Spinal cord (tissue), 10 donors: ENCODE results near the gene WDR59. TPM values are rescaled to one million over a fixed set of nuclear protein-coding genes. Genes with fewer than 3 reads are reported as not detected.
A peak's percentile ranks its signal among the peaks of the same experiment; 100 is the strongest.

Source experiments
- DNase-seq, 6 donors: peaks; one replicate each; pipeline versions ENCODE4 v3.0.0 to v3.0.0-alpha.2; 2013 to 2015; ENCODE audit warnings: low spot score in 6 of 6, low read depth in 4 of 6
- H3K27ac ChIP-seq: one replicate; pipeline ENCODE4 v1.5.1; 2013; ENCODE audit warnings: low read depth, low read length, control low read depth
- H3K27me3 ChIP-seq: one replicate; pipeline ENCODE4 v1.6.1; 2013; ENCODE audit warnings: low read length; ENCODE audit not compliant: control insufficient read depth, insufficient read depth
- H3K36me3 ChIP-seq: one replicate; pipeline ENCODE4 v1.6.1; 2013; ENCODE audit warnings: low read length; ENCODE audit not compliant: control insufficient read depth, insufficient read depth
- H3K4me1 ChIP-seq: one replicate; pipeline ENCODE4 v1.6.1; 2013; ENCODE audit warnings: low read length; ENCODE audit not compliant: control insufficient read depth, insufficient read depth
- H3K4me3 ChIP-seq: one replicate; pipeline ENCODE4 v1.5.1; 2013; ENCODE audit warnings: low read depth, low read length, control low read depth
- H3K9me3 ChIP-seq: one replicate; pipeline ENCODE4 v1.6.1; 2013; ENCODE audit warnings: low read length; ENCODE audit not compliant: control insufficient read depth, insufficient read depth
- WGBS: methylation state at CpG from one replicate; pipeline ENCODE4 v1.1.5; 2013; ENCODE audit warnings: missing lambda C conversion rate; ENCODE audit not compliant: insufficient coverage; 5-methylcytosine and 5-hydroxymethylcytosine counted together
- polyA plus RNA-seq, 2 donors: library from polyadenylated mRNA; unstranded; fragments of 120-200 nt; gene quantifications; one replicate each; pipeline ENCODE4 v1.2.1, GENCODE V29; 2013; ENCODE audit not compliant: insufficient read length in 2 of 2
- total RNA-seq, 2 donors: library from RNA; depleted of rRNA in 1 of 2; stranded (reverse); fragments of 120-200 nt in 1 of 2; fragments of >200 nt in 1 of 2; gene quantifications; one replicate each; pipeline versions ENCODE4 v1.2.3 to v1.2.4, GENCODE V29; 2013 to 2014
- donor health status: healthy.

WDR59 gene
- total and polyA plus RNA-seq, 4 donors: 30.2 to 103 (median 56.5) TPM

DNA sequence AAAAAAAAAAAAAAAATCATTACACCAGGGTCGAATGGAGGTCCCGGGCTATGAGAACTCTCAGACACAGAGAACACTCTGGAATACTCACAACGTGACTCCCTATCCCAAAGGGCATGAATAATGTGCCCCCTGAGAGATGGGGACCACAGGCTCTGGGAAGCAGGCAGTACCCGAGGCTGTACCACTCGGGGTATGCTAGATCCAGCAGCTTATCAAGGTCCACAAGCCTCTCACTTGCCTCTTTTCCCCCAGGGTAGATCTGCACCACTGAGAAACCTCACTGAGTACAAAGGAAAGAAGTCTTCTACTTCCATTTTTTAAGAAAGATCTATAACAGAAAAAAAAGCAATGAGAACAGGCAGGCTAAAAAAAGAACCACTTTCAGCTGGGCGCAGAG lies 40.5 kb downstream of the WDR59 start:
- DNase-seq: no peak
- H3K36me3 ChIP-seq: peaks cover 57% of the 10 kb centered on the region
- no peaks in the 10 kb centered on the region for H3K9me3 ChIP-seq
- 91% methylated on average over 4 of the region's 6 CpGs for WGBS
- no peak overlapping the region for H3K27ac ChIP-seq
- no peak overlapping the region for H3K4me3 ChIP-seq
- H3K4me1 ChIP-seq: no peaks in the 10 kb centered on the region
- H3K27me3 ChIP-seq: no peaks in the 10 kb centered on the region

DNA sequence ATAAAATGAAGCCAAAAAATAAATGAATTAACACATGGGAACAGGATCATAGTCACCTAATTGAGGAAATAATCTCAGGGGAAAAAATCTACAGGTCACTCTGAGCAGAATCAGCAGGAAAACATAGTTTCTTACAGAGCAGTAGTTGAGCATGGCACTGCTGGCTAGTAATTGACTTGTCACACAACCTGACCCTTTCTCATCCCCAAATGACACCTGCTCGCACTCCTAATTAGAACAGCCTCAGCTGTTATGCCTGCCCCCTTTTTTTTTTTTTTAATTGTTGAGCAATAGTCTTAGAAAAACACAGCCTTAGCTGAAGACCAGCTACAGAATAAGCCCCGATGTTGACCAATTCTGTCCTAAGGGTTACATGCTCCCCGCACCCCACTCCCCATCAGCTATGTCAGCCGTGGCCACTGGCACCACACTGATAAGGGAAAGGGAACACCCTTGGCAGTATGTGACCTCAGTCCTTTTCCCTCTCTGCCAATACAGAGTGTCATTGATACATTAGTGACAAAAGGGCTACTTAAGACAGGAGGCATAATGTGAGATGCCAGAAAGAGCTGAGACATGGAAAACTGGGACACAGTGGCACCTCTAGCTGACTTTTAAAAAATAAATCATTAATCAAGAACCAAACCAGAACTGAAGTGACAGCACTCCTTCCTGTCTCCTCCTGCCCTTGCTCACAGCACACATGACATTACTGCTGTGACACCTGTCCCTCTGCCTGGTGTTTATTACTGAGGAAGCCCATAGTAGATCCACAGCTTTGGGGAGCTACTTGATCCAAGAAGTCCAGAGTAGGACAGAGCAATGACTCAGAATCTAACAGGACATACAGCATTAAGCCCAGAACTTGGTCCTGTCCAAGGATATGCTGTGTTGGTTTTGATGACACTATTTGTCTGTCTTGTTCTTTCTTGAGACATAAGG lies 41.7 kb downstream of the WDR59 start:
- H3K4me1 ChIP-seq: no peaks in the 10 kb centered on the region
- H3K27me3 ChIP-seq: no peaks in the 10 kb centered on the region
- no peak overlapping the region for H3K27ac ChIP-seq
- H3K9me3 ChIP-seq: no peaks in the 10 kb centered on the region
- H3K4me3 ChIP-seq: no peak overlapping the region
- 55% methylated on average over 2 of the region's 4 CpGs for WGBS
- peaks cover 53% of the 10 kb centered on the region for H3K36me3 ChIP-seq
- DNase-seq: no peak

DNA sequence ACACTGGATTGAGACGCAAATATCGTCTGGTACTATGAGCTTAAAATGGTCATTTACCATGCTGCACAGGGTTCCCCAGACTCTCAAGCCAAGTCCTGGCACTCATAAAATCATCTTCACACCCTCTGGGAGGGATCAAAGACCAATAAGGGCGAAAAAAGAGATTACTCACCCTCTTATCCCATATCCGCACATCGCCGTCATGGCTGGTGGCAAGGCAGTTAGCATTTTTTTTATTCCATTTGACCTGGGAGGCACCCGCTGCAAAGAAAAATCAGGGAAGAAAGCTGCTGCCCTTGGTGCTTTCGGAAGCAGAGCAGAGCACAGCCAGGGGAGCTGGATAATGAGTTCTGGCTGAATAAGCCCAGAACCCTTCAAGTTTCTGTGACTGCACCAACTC lies 42.4 kb downstream of the WDR59 start:
- 82% methylated on average over 3 of the region's 8 CpGs for whole genome bisulfite sequencing
- Histone ChIP-seq H3K9me3 (no peaks in the 10 kb centered on the region), H3K4me1 (no peaks in the 10 kb centered on the region), H3K4me3 (no peak overlapping the region), H3K36me3 (peaks cover 51% of the 10 kb centered on the region), H3K27me3 (no peaks in the 10 kb centered on the region), H3K27ac (no peak overlapping the region)
- DNase-seq: peak in 2 of 6 donors; percentile 13 to 23

DNA sequence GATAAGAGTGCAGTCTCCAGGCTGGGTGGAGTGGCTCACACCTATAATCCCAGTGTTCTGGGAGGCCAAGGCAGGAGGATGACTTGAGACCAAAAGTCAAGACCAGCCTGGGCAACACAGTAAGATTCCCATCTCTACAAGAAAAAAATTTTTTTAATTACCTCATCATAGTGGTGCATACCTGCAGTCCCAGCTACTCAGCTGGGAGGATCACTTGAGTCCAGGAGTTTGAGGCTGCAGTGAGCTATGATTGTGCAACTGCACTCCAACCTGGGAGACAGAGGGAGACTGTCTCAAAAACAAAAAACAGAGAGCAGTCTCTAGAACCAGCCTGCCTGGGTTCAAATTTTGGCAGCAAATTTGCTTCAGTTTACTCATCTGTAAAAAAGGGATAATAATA lies 45.2 kb downstream of the WDR59 start:
- Histone ChIP-seq H3K4me3 (no peak overlapping the region), H3K4me1 (no peaks in the 10 kb centered on the region), H3K36me3 (peaks cover 40% of the 10 kb centered on the region), H3K9me3 (no peaks in the 10 kb centered on the region), H3K27ac (no peak overlapping the region), H3K27me3 (no peaks in the 10 kb centered on the region)
- no peak for DNase-seq

DNA sequence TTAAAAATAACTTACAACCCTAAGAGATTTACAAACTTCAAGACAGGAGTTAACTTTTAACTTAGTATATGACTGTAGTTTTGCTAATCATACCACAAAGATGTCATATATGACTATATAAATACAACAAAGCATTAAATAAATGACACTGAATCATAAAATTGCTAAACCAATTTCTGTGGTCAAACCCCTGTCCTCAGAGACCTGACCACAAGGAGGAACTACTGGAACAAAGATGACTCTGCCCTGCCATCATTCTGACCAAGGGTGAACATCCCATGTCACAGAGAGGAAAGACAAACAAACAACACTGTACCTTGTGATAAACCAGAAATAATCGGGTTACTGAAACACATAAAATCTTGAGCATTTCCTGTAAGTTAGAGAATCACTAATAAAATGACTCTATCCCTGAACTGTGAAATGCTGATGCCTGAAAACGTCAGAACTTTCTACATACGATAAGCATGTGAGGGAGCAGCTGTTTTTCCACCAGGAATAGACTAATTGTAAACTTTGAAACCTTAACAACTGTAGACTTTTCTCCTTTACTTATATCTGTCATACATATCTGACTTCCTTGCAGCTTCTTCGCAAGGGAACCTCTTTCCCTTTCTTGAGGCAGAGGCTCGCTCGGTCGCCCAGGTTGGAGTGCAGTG lies 47.9 kb downstream of the WDR59 start:
- H3K4me3 ChIP-seq: no peak overlapping the region
- H3K36me3 ChIP-seq: peaks cover 37% of the 10 kb centered on the region
- H3K9me3 ChIP-seq: no peaks in the 10 kb centered on the region
- DNase-seq: no peak
- H3K27me3 ChIP-seq: no peaks in the 10 kb centered on the region
- no peaks in the 10 kb centered on the region for H3K4me1 ChIP-seq
- H3K27ac ChIP-seq: no peak overlapping the region
- WGBS: 93% methylated on average over 6 of the region's 7 CpGs

DNA sequence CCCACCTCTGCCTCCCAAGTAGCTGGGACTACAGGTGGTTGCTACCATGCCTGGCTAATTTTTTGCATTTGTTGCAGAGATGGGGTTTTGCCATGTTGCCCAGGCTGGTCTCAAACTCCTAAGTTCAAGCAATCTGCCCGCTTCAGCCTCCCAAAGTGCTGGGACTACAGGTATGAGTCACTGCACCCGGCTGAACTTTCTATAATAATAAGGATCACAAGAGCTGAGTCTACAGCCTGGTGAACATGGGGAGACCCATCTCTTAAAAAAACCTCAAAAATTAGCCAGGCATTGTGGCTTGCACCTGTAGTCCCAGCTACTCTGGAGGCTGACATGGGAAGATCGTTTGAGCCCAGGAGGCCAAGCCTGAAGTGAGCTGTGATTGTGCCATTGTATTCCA lies 53.5 kb downstream of the WDR59 start:
- peaks cover 28% of the 10 kb centered on the region for H3K36me3 ChIP-seq
- H3K4me3 ChIP-seq: no peak overlapping the region
- H3K4me1 ChIP-seq: no peaks in the 10 kb centered on the region
- no peaks in the 10 kb centered on the region for H3K9me3 ChIP-seq
- 90% methylated on average over 3 of the region's 3 CpGs for WGBS
- no peak for DNase-seq
- H3K27ac ChIP-seq: no peak overlapping the region
- no peaks in the 10 kb centered on the region for H3K27me3 ChIP-seq

DNA sequence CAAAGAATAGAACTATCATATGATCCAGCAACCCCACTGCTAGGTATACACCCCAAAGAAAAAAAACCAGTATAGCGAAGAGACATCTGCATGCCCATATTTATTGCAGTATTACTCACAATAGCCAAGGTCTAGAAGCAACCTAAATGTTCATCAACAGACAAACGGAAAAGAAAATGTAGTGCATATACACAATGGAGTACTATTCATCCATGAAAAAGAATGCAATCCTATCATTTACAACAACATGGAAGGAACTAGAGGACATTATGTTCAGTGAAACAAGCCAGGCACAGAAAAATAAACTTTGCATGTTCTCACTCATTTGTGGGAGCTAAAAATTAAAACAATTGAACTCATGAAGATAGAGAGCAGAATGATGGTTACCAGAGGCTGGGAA lies 55.3 kb downstream of the WDR59 start:
- Histone ChIP-seq H3K4me1 (no peaks in the 10 kb centered on the region), H3K9me3 (no peaks in the 10 kb centered on the region), H3K36me3 (peaks cover 29% of the 10 kb centered on the region), H3K4me3 (no peak overlapping the region), H3K27ac (no peak overlapping the region), H3K27me3 (no peaks in the 10 kb centered on the region)
- DNase-seq: no peak
- WGBS: no CpG with 5 or more reads among the region's 2 CpGs

DNA sequence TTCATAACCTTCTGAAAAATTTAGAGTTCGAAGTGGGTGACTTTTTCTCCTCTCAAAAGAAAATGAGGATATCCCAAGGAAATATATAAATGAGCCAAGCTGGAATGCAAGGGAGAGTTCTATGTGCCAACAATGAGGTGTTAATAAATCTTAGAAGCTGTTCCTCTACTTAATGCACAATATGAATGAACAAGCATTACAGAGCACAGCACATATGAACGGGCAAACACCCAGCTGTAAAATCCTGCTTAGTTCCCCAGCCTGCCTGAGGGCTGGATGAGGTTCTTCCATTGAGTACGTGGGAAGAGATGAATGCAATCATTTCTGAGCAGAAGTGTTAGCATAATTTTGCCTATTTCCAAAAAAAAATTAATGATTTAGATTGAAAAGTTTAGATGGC lies 58.1 kb downstream of the WDR59 start:
- no CpG with 5 or more reads among the region's 3 CpGs for WGBS
- no peak overlapping the region for H3K27ac ChIP-seq
- no peaks in the 10 kb centered on the region for H3K9me3 ChIP-seq
- no peak for DNase-seq
- H3K4me3 ChIP-seq: no peak overlapping the region
- peaks cover 28% of the 10 kb centered on the region for H3K36me3 ChIP-seq
- no peaks in the 10 kb centered on the region for H3K27me3 ChIP-seq
- H3K4me1 ChIP-seq: no peaks in the 10 kb centered on the region

DNA sequence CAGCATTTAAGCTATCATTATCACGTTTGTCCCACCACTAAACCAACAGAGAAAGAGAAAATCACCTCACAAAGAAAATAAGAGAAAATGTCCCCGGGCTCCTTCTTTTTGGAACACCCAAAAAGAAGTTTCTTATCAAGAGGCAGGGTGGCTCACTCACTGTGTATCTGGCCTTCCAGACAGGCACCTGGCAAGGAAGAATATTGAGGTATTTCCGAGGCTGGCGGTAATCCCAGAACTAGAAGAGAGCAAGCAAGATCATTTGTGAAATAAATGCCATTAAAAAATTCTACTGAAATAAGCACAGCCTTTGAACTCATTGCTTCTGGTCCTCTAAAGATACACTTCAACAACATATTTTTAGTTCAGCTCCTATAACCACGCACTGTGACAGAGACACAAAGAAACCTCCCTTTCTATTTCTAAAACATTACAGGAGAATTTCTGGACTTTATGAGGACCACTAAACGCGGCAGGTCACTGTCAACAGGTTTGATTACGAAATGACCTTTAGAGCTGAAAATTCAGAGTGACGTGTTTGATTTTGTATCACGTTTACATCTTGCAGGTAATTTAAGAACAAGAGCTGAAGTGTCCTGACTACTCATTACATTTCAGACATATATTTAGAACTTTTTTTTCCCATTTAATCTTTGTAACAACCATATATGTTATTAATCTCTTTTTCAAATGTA lies 61.0 kb downstream of the WDR59 start:
- WGBS: 98% methylated on average over 5 of the region's 10 CpGs
- no peak overlapping the region for H3K27ac ChIP-seq

More for the DNA sequence above, 61.0 kb downstream of the WDR59 start:
- peaks cover 33% of the 10 kb centered on the region for H3K36me3 ChIP-seq
- no peak overlapping the region for H3K4me3 ChIP-seq
- no peak for DNase-seq
- H3K27me3 ChIP-seq: no peaks in the 10 kb centered on the region
- H3K9me3 ChIP-seq: no peaks in the 10 kb centered on the region
- no peaks in the 10 kb centered on the region for H3K4me1 ChIP-seq
